SK-N-SH treated with all-trans-retinoic acid at 6 μM for 48 hours (cell line): ENCODE results near the gene RNASE12.

Experiments
- ARNTL ChIP-seq: fragments of 450-650 bp; formaldehyde crosslinking; IDR thresholded peaks from 2 replicates; pipeline ENCODE4 v1.5.0; 2020; ENCODE audit warnings: low read depth, mild to moderate bottlenecking, moderate library complexity, borderline replicate concordance
- ESRRG ChIP-seq: fragments of 250-450 bp; sonication (Bioruptor Pico); IDR thresholded peaks from 2 replicates; pipeline ENCODE4 v1.6.1; 2021; ENCODE audit warnings: mild to moderate bottlenecking
- GLIS3 ChIP-seq: fragments of 250-450 bp; sonication (Bioruptor Pico); IDR thresholded peaks from 2 replicates; pipeline ENCODE4 v1.5.0; 2020; ENCODE audit warnings: mild to moderate bottlenecking, moderate library complexity
- ZNF565 ChIP-seq: fragments of 450-650 bp; formaldehyde crosslinking; conservative IDR thresholded peaks from 2 replicates; pipeline ENCODE4 v1.5.0; 2020; ENCODE audit warnings: low read depth, mild to moderate bottlenecking, moderate library complexity
- TF ChIP-seq, protein P1 (sequence below): fragments of 250-450 bp; sonication (Bioruptor Pico); IDR thresholded peaks from 2 replicates; pipeline ENCODE4 v1.8.0; 2020; ENCODE audit warnings: mild to moderate bottlenecking, moderate library complexity, borderline replicate concordance
- TF ChIP-seq, protein P2 (sequence below): fragments of 250-450 bp; sonication (Bioruptor Pico); IDR thresholded peaks from 2 replicates; pipeline ENCODE4 v1.5.1; 2020; ENCODE audit warnings: low read depth, mild to moderate bottlenecking, moderate library complexity

GRCh38 chr14:20546877-20547276, 44.3 kb downstream of the RNASE12 start:
- no peak for TF ChIP-seq GLIS3
- TF ChIP-seq, protein P1, sequence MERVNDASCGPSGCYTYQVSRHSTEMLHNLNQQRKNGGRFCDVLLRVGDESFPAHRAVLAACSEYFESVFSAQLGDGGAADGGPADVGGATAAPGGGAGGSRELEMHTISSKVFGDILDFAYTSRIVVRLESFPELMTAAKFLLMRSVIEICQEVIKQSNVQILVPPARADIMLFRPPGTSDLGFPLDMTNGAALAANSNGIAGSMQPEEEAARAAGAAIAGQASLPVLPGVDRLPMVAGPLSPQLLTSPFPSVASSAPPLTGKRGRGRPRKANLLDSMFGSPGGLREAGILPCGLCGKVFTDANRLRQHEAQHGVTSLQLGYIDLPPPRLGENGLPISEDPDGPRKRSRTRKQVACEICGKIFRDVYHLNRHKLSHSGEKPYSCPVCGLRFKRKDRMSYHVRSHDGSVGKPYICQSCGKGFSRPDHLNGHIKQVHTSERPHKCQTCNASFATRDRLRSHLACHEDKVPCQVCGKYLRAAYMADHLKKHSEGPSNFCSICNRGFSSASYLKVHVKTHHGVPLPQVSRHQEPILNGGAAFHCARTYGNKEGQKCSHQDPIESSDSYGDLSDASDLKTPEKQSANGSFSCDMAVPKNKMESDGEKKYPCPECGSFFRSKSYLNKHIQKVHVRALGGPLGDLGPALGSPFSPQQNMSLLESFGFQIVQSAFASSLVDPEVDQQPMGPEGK, result no peak
- TF ChIP-seq, protein P2, sequence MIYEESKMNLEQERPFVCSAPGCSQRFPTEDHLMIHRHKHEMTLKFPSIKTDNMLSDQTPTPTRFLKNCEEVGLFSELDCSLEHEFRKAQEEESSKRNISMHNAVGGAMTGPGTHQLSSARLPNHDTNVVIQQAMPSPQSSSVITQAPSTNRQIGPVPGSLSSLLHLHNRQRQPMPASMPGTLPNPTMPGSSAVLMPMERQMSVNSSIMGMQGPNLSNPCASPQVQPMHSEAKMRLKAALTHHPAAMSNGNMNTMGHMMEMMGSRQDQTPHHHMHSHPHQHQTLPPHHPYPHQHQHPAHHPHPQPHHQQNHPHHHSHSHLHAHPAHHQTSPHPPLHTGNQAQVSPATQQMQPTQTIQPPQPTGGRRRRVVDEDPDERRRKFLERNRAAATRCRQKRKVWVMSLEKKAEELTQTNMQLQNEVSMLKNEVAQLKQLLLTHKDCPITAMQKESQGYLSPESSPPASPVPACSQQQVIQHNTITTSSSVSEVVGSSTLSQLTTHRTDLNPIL, result no peak
- no peak for TF ChIP-seq ZNF565
- TF ChIP-seq ARNTL (CRISPR knock-in tag), result no peak
- no peak for TF ChIP-seq ESRRG (CRISPR knock-in tag)
